NCI-H460 (cell line): ENCODE data around the gene ALKBH3. TPM values are rescaled to one million over a fixed set of nuclear protein-coding genes. Genes with fewer than 3 reads are reported as not detected.

Experiments
- DNase-seq: peaks from one replicate; pipeline ENCODE4 v3.0.0-alpha.2; 2016; ENCODE audit warnings: low read depth; ENCODE audit errors: extremely low read depth
- total RNA-seq: library from RNA; depleted of rRNA; stranded (reverse); fragments of >200 nt; shearing (Covaris generic); gene quantifications from 2 replicates; pipeline ENCODE4 v1.2.3, GENCODE V29; 2014; rRNA removed

Gene ALKBH3
- total RNA-seq, 1 experiment from 2014 or later: 48.3 TPM

- DNase-seq: no peak
Measured at GRCh38 chr11:43955381-43956118, 74.9 kb downstream of the ALKBH3 start.

- no peak for DNase-seq
Measured at GRCh38 chr11:43957571-43957970, 76.9 kb downstream of the ALKBH3 start.

GRCh38 chr11:43959321-43959995 lies 78.8 kb downstream of the ALKBH3 start:
- no peak for DNase-seq

- no peak for DNase-seq
Measured at GRCh38 chr11:43962383-43963278, 82.0 kb downstream of the ALKBH3 start.

- no peak for DNase-seq
Measured at GRCh38 chr11:43963279-43963620, 82.6 kb downstream of the ALKBH3 start.

GRCh38 chr11:43967661-43968060 lies 87.0 kb downstream of the ALKBH3 start:
- DNase-seq: no peak

- DNase-seq: no peak
Measured at GRCh38 chr11:43968719-43969118, 88.1 kb downstream of the ALKBH3 start.

GRCh38 chr11:43969543-43969942 lies 88.9 kb downstream of the ALKBH3 start:
- DNase-seq: no peak

Other genes starting within 250 kb of the ALKBH3 start
- gene HSD17B12, start 200.1 kb upstream of the ALKBH3 start, total RNA-seq: 138 and 143 TPM in 2 replicates
- 1.8 and 2.2 TPM in 2 replicates for gene C11orf96, start 61.8 kb downstream of the ALKBH3 start, total RNA-seq
- gene ACCSL, start 167.2 kb downstream of the ALKBH3 start, total RNA-seq: not detected in 2 replicates
- 5.9 and 6.2 TPM in 2 replicates for gene ACCS, start 185.4 kb downstream of the ALKBH3 start, total RNA-seq
- gene EXT2, start 214.8 kb downstream of the ALKBH3 start, total RNA-seq: 63.8 and 70.5 TPM in 2 replicates